AG04449 (cell line): ENCODE results near the gene DMD.

Experiments used
- CTCF ChIA-PET: fragments of 350-600 bp; formaldehyde crosslinking; extraction: SDS; loops from one replicate; lab custom pipeline; 2021; ENCODE audit warnings: antibody characterized with exemption; lab: Yijun Ruan, JAX
- POLR2A ChIA-PET: fragments of 400-600, 350-600 bp; formaldehyde crosslinking; extraction: SDS; loops from one replicate; lab custom pipeline; 2020; ENCODE audit warnings: antibody characterized with exemption, inconsistent platforms; lab: Yijun Ruan, JAX
- DNase-seq: peaks from one replicate; pipeline ENCODE4 v3.0.0-alpha.2; 2010; ENCODE audit warnings: low read depth, low spot score
- H3K4me3 ChIP-seq: 2 replicates; pipeline ENCODE4 v1.5.1; 2011; ENCODE audit warnings: low read depth, mild to moderate bottlenecking, control low read depth, low read length
- TF ChIP-seq, protein P1 (sequence below): IDR thresholded peaks from one replicate; pipeline ENCODE4 v1.5.1; 2011; ENCODE audit warnings: mild to moderate bottlenecking, moderate library complexity, low read length, control low read depth, inconsistent platforms; ENCODE audit not compliant: insufficient read depth; ENCODE audit errors: missing control alignments

The DMD gene

DNA sequence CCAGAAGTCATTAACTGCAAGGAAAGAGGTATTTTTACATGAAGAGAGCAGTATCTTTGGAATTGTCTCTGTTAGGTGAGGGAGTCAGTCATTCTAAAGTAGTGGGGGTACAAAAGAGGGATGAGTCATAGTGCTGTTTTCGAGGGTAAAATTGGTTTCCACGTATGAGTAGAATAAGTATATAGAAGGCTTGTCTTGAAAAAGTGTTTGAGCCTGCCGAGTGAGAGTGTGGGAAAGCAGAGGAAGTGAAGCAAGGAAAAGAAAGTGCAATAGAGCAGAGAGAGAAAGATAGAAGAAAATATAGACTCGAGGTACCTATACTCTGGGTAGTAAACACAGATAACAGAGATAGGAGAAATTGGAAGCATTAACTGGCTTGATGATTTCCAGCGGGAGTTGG lies 696.4 kb downstream of the DMD start:
- POLR2A ChIA-PET = no interaction called here
- no peak for DNase-seq
- H3K4me3 ChIP-seq = no peak overlapping the region
- TF ChIP-seq, protein P1, sequence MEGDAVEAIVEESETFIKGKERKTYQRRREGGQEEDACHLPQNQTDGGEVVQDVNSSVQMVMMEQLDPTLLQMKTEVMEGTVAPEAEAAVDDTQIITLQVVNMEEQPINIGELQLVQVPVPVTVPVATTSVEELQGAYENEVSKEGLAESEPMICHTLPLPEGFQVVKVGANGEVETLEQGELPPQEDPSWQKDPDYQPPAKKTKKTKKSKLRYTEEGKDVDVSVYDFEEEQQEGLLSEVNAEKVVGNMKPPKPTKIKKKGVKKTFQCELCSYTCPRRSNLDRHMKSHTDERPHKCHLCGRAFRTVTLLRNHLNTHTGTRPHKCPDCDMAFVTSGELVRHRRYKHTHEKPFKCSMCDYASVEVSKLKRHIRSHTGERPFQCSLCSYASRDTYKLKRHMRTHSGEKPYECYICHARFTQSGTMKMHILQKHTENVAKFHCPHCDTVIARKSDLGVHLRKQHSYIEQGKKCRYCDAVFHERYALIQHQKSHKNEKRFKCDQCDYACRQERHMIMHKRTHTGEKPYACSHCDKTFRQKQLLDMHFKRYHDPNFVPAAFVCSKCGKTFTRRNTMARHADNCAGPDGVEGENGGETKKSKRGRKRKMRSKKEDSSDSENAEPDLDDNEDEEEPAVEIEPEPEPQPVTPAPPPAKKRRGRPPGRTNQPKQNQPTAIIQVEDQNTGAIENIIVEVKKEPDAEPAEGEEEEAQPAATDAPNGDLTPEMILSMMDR = no peak
- CTCF ChIA-PET = no interaction called here

DNA sequence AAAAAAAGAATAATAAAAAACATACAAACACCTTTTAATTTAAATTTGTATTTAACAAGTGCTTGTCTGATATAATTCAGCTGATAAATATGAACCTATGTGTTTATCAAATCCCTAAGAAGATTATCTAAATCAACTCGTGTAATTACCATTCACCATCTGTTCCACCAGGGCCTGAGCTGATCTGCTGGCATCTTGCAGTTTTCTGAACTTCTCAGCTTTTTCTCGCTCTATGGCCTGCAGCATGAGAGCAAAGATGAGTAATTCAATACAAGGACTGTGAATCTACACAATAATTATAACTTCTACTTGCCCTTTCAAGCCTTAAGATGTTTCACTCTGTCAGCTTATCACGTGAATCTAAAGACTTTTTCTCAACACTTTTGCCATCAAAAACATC lies 709.7 kb downstream of the DMD start:
- POLR2A ChIA-PET = no interaction called here
- TF ChIP-seq, protein P1 = no peak
- H3K4me3 ChIP-seq = no peak overlapping the region
- DNase-seq = no peak
- CTCF ChIA-PET = no interaction called here

DNA sequence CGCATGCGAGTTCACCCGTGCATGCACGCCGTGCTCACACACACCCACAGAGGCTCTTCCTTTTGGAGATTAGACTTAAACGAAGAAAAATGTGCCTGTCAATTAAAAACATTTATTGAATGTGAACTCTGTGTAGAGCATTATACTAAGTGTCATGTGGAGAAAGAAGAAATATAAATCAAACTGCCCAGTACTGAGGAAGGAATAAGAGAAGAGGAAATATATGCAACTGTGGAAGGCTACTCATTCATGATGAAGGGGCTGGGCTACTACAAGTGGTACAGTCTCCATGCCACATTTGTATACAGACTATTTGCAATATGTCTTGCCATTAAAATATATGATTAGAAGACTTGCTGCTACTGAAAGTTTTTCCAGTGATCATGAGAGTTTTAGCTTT lies 714.7 kb downstream of the DMD start:
- H3K4me3 ChIP-seq = no peak overlapping the region
- ChIA-PET CTCF (interaction anchor here (0.7 kb wide), 1 partner anchor 12 kb away, joined by 3 read pairs; no protein-coding TSS in a partner anchor), POLR2A (no interaction called here)
- TF ChIP-seq, protein P1 = no peak
- DNase-seq = no peak

DNA sequence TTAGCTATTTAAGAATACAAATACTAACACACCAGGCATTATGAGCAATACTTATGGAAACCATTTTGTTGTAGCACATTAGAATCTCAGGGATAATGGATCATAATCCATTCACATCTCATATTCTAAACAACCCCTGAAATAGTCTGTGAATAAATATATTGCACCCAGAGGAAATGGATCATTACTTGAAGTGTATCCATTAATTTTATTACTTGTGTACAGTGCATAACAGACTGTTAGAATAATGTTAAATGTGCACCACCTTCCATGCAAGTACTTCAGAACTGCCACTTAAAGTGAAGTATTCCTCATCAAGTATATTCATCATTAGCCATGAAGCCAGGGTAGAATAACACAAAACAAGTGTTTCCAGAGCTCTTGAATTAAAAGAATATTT lies 715.5 kb downstream of the DMD start:
- CTCF ChIA-PET = interaction anchor here (0.7 kb wide), 1 partner anchor 11 kb away, joined by 3 read pairs; no protein-coding TSS in a partner anchor
- no peak for DNase-seq
- TF ChIP-seq, protein P1 = no peak
- POLR2A ChIA-PET = no interaction called here
- H3K4me3 ChIP-seq = no peak overlapping the region

DNA sequence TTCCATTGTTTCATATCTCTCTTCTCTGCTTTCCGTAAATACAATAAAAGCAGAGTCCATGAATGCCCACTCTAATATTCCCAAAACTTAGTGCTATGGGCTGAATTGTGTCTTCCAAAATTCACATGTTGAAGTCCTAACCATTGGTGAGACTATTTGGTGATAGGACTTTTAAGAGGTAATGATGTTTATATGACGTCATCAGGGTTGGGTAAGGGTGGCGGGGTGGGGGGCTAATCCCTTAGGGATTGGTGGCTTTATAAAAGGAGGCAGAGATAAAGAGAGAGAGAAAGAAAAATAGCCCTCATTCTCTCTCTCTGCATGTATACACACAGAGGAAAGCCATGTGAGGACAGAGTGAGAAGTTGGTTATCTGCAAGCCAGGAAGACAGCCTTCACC lies 722.2 kb downstream of the DMD start:
- ChIA-PET POLR2A (no interaction called here), CTCF (no interaction called here)
- H3K4me3 ChIP-seq = no peak overlapping the region
- TF ChIP-seq, protein P1 = no peak
- no peak for DNase-seq

DNA sequence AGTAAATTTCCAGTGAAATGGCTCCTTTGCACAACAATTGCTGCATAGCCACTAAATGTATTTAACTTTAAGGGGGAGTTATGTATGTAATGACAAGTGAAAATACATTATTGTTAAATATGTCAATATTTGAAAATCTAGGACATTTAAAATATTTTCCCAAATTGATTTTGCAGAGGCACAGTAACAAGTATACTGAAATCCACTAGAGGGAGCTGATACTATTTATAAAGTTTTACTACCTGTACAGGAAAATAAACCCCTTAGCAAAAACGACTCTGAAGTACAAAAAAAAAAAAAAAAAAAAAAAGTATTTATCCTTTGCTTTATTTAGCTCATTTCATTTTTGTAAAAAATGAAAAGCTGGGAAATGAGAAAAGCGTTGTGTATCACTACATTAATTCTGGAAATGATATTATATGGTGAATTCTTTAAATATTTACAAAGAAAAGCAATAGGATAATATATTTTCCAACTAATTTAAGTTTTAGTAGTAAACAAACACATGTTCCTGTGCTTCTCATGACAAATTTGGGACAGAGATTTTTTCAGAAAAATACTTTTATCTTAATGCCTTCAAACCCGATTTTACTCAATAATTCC lies 727.7 kb downstream of the DMD start:
- TF ChIP-seq, protein P1 = no peak
- CTCF ChIA-PET = interaction anchor here (1.1 kb wide), 1 partner anchor 13 kb away, joined by 3 read pairs; no protein-coding TSS in a partner anchor

More for the DNA sequence above, 727.7 kb downstream of the DMD start:
- H3K4me3 ChIP-seq = no peak overlapping the region
- POLR2A ChIA-PET = no interaction called here
- DNase-seq = no peak
